Middle frontal gyrus (tissue), 1 donor: ENCODE measurements around the gene SSR3.
"Not testable (repeated sequence)": the region's sequence is repeated elsewhere in the genome, so short reads cannot be mapped to it uniquely, and the experiment has no call there.

Experiments used
- DNase-seq: peaks from one replicate; pipeline ENCODE4 v3.0.0-alpha.2; 2015; ENCODE audit warnings: low spot score; ENCODE audit errors: extremely low spot score

Gene SSR3

DNA sequence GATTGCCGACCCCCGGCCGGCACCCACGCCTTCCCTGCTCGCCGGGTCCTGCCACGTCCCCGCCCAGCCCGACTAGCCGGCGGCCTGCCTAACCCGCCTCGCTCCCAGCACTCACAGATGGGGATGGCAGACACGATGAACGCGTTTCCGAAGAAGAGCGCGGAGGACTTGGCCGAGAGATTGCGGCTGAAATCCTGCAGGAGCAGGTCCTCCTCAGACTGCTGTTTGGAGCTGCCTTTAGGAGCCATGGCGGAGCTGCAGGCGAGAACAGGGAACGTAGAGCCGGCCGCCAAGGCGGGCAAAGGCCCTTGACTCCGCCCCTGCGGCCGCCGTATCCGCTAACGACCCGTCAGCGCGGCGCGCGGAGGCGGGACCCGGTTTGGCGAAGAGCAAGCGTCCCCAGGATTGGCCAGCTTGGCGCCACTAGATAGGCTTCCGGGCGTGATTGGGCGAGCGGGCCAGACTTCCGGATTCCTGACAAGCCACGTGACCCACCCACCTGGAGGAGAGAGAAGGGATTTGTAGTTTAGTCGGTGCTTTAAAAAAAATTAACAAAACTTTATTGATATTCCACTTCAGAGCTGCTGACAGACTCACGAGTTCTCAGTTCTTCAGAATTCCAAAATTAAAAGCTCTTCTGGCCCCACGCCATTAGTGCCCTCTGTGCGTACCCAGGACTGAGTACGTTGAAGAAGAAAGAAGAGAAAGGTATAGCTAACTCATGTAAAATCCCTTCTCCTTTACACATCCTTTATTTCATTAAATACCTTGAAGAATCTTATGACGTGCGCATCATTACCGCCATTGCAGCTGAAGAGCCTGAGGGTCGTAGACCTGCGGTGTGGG is at the start of gene SSR3:
SSR3 (minus strand) TSS at position 276 of the 846 bp plus-strand sequence; CDS start at position 248, 28 bp downstream.
- peak; percentile 99 for DNase-seq

DNA sequence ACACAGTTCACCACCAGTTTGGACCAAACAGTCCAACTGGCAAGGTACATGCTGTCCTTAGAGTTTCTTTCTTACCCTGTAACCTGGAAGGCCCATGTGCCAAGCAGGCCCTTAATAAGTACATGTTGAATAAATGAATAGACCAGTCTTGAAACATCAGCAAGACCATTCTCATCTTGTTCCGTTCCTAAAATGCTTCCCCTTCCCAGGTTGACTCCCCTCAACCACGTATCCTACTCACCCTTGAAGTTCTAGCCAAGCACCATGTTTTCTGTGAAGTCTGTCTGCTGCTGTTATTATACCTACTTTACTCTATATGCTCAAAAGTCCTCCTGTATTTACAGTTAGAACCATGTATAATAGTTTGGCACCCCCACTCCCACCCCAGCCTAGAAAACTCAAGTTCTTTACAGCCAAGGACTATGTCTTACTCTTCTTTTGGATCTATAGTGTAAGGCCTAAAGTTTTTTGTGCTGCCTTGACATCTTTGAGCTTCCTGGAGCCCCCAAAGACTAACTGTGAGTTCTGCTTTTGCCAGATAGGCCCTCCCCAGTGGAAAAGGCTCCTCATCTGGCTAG is 49.2 kb upstream of the SSR3 start:
- DNase-seq: no peak

DNA sequence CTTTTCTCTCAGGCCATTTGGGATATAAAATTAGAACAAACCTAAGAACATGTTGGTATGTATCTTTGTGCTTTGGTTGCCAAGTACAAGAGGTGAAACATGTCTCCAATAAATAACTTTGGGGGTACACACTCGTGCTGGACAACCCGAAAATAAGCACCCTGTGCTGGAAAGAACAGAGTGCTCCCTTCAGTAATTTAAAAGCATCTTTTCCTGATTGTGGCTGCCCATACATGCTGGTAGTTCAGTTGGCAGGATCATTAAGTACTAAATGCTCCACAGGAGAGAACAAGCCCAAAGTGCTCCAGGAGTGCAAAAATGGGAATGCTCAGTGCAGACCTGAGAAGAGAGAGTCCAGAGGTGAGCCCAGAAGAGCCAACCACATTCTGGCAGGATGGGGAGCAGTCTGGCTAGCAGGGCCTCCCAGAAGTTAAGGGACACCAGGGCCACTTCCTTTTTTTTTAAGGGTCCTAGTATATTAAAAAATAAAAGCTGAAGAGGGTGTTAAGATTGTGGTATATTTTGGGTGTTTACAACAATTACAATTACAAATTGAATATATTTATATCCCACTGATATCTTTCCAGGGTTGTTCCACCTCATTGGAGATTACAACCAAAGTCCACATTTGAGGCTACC is 48.6 kb upstream of the SSR3 start:
- no peak for DNase-seq

DNA sequence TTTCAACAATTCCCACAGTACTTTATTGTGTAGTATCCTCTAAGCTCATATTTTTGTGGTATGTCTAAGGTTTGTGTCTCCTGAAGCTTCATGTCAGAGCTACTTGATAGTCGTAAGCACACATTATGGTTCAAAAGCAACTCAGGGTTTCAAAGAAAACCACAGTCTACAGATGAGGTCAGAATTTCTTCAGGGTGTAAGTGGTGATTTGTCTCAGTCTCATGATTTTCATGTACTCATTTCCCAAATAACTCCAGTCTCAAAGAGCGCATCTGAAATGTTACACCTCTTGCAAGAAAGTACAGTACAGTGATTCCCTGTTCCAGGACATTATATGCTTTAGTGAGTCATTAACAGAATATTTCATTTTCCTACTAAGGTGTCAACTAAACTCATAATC is 47.5 kb upstream of the SSR3 start:
- no peak for DNase-seq

DNA sequence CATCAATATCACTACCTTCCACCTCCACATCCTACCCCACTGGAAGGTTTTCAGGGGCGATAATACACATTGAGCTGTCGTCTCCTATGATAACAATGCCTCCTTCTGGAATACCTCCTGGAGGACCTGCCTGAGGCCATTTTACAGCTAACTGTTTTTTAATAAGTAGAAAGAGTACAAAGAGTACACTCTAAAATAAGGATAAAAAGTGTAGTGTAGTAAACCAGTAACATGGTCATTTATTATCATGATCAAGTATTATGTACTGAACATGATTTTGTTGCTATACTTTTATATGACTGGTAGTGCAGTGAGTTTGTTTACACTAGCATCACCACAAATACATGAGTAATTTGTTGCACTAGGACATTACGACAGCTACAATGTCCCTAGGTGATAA is 46.6 kb upstream of the SSR3 start:
- no peak for DNase-seq

DNA sequence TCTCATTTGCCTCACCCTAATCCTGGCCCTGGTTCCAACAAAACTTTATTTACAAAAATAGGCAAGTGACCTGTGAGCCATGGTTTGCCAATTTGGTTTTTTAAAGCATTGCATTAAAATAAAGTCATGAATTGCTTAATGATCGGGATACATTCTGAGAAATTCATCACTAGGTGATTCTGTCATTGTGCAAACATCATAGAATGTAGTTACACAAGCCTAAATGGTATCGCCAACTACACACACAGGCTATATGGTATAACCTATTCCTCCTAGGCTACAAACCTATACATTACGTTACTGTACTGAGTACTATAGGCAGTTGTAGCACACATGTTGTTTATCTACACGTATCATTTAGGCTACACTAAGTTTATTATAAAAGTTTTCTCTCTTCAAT is 45.9 kb upstream of the SSR3 start:
- no peak for DNase-seq

DNA sequence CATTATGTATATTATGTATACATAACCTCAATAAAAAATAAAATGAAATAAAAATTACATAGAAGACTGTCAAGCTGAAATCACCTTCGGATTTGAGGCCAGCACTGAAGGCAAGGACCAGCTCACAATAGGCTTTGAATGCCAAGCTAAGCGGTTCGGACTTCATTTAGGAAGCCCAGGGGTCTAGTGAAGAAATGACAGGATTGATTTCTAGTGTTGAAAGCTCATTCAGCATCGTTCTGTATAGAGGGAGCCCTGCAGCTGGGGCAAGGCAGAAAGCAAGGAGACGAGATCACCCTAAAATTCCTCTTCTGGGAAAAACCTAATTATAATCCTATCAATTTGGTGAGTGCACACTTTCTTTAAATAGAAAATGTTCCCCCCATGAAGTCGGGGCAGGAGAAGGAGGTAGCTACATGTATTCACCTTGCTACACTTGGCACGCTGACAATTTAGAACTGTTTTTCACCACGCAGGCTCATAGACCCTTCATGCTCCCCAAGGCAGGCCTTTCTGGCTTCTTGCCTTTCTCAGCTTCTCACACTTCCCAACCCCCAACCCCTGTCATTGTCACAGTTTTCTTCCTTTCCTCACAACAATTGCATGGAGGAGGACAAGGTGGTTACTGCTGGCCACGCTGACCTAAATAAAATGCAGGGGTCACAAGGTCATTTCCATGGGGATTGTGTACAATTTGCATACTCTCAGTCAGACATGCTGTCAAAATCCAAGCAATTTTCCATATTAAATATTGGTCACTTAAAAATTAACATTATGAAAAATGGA is 44.4 kb upstream of the SSR3 start:
- DNase-seq: no peak

DNA sequence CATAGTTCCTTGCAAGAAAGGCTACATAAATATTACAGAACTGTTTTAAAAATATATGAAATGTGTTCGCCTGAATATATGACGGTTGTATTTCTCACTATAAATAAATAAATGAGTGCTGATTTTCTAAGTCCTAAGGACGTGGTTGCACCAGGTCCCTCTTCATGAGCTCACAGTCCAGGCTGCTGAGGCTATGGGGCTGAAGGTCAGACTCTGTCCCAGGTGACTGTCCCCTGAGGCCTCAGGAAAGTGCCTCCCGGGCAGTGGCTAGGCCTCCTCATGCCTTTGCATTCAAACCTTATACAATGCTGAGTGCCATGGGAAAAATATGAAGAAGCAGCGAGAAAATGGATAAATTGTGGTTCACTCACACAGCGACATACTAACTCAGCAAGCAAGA is 43.5 kb upstream of the SSR3 start:
- DNase-seq: no peak

DNA sequence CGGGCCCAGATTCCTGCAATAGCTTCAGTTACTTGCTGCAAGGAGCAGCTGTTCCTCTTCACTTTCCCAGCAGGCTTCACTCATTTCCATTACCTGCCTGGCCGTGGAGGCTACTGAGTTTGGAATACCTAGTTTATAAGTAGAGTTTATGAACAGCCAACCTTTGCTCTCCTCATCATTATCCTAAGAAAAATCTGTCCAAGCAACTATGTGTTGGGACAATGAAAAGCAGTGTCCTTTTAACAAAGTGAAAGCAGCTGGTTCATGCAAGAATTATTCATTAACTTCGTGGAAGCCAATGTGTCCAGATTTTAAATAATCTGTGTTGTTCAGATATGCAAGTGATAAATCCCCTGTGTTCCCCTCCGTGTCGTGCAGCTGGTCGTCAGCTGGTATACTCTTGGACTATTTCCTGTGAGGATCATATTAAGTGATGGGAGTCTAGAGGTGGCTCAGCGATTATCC is 39.3 kb upstream of the SSR3 start:
- DNase-seq: no peak

DNA sequence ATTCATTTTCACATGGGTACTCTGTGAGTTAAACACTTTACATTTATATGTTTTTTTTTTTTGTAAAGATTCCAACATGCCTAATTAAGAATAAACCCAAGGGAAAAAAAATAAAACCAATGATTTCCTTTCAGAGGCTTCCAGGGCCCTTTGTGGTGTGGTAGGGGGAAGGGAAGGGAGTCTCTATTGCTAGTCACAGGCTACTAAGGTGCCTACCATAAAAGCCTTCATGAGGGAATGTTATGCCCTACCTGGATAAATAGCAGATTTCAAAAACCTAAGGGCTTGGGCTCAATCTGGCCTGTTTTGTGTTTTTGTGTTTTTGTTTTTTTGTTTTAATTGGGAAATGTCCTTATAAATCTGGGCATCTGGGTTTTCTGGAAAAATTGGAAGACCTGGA is 38.9 kb upstream of the SSR3 start:
- no peak for DNase-seq

DNA sequence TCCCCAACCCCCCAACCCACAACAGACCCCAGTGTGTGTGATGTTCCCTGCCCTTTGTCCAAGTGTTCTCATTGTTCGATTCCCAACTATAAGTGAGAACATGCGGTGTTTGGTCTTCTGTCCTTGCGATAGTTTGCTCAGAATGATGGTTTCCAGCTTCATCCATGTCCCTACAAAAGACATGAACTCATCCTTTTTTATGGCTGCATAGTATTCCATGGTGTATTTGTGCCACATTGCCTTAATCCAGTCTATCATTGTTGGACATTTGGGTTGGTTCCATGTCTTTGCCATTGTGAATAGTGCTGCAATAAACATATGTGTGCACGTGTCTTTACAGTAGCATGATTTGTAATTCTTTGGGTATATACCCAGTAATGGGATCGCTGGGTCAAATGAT is 34.9 kb upstream of the SSR3 start:
- DNase-seq: not testable (repeated sequence)

DNA sequence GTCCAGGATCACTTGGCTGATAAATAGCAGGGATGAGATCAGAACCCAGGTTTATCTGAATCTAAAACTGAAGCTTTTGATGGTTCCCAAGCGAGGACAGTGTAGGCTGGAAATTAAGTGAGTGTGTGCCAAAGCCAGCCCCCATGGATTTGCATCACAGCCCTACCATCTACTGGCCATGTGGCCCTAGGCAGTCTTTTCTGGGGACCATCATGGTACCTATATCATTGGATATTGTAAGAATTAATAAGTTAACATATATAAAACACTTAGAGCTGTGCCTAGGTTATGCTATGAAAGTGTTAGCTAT is 32.8 kb upstream of the SSR3 start:
- DNase-seq: no peak

DNA sequence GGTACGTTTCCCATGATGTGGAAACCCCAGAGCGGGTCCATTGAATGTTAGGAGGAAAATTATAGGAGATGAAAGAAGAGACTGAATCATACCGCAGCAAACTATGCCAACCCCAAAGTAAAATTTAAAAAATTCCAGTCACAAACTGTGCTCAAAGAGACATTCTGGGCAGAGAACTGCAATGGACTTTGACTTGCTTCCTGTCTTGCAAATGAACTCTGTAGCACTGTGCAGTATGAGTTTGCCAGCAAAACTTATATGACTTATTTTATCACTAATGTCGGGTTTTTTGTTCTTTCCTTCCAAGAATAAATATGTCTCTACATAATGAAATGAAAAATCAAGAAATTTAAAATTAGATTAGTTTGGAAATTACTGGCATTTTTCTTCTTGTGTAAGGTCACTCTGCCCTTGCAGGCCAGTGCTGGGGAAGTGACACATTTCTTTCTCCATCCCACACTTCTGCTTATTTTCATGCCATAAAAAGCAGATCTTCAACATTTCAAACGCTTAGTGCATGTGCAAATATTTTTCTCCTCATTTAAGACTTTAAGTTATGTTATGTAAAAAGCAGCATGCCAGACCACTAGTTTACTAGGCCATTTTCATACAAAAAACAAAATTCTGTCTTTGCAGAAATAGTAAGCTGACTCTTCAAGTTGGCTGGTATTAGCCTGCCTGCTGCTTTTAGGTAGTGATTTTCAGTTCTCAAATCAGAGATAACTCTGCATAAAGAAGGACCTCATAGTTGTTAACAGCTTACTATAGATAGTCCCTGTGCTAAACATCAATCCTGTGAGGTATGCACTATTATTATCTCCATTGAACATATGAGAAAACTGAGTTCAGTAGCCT is 32.2 kb upstream of the SSR3 start:
- DNase-seq: no peak

DNA sequence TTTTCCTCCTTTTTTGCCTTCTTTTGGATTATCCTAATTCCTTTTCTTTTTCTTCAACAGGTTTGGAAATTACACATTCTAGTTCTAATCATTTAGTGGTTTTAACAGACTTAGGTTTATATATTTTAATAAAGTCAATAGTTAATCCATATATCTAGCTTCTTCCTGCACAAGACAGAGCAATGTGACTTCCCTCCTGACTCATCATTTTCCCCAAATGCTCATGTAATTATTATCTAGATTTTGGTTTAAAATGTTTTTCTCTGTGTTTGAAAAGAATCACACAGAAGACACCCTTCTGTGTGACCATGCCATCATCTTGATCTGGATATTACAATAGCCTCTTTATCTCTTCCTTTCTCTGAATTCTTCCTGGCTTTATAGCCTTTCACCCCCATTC is 28.6 kb upstream of the SSR3 start:
- no peak for DNase-seq

DNA sequence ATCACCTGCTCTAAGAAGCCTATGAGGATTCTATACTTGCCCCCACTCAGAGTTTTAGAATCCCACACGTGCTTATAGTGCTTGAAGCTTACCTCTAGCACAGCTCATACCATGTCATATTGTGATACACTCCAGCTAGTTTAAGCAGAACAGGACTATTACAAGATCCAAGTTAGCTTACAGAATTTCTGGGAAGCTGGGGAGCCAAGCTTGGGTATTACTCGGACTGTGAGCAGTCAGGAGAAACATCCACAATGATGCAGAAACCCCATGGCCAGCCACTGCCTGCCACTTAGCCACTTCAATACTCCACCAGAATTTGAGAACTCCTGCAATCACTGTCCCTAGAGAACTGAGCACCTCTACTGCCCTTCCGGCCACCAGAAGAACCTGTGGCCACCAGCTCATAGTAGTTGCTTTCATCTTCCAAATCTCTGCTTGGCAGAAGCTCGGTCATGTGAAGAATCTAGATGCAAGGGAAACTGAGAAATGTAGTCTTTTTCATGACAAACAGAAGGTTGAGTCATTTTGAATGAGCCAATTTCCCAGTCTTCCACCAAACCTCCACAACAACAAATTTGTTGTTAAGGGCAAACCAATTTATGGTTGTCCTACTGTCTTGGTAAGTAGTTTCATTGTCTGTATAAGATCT is 27.7 kb upstream of the SSR3 start:
- no peak for DNase-seq

DNA sequence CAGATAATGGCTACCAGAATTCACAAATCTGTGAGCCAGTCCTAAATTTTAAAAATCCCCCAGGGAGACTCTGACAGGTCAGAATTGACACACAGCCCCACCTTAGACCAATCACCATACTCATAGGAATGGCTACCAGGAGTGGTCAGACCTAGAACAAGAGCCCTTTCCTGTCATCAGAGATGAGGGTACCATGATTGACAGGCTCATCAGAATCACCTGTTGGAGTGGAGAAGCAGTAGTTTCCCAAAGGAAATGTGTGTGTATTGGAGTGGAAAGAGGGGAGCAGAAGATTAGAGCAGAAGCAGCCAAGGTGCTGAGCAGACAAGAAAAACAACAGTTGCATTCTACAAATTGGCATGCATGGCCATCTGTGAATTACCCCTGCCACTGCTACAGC is 27.0 kb upstream of the SSR3 start:
- DNase-seq: no peak

DNA sequence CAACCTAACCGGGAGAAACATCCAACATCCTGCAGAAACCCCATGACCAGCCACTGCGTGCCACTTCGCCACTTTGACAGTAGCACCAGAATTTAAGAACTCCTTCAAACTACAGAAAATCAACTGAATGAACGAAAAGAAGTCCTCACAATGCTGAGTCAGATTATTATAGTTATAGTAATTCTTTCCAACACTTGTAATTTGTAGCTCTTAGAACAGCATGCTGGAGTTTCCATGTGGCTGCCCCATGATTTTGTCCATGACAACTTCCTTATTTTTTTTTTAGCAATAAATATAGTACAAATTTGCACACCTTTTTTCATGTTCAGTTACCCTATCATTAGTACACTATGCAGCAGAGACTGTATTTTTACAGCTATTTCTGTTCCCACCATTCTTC is 26.1 kb upstream of the SSR3 start:
- no peak for DNase-seq

DNA sequence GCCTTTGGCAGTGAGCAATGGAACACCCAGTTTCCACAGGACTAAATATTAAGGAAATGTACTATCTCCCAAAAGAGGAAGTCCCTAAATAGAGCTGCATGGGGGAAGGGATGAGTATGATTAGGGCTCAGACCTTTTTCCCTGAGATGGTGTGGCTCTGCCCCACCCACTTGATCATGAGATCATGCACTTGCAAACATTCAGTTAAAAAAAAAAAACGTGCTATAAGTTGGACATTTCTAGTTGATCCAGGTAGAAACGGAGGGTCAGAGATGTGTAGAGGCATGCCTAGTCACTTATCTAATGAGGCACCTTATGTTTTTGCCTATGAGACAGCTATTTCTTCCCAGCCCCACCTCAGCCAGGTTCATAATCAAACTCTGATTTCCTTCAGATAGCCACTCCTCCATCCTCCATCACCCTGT is 24.5 kb upstream of the SSR3 start:
- no peak for DNase-seq

DNA sequence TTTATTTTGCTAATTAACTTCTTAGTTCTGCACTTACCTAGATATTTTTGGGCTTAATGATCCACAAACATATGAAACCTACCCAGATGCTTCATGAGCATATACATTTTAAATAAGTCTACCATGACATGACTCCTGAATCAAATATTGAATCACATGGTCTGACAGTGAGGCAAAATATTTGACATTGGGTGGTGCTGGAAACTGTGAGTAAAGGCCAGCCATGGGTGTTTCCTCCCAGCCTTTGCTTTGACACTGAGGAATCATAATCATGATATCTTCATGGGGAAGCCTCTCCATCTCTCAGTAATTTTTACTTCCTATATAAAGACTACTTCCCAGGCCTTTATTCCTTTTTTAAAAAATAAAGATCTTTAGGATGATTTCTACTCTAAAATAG is 22.8 kb upstream of the SSR3 start:
- DNase-seq: no peak

DNA sequence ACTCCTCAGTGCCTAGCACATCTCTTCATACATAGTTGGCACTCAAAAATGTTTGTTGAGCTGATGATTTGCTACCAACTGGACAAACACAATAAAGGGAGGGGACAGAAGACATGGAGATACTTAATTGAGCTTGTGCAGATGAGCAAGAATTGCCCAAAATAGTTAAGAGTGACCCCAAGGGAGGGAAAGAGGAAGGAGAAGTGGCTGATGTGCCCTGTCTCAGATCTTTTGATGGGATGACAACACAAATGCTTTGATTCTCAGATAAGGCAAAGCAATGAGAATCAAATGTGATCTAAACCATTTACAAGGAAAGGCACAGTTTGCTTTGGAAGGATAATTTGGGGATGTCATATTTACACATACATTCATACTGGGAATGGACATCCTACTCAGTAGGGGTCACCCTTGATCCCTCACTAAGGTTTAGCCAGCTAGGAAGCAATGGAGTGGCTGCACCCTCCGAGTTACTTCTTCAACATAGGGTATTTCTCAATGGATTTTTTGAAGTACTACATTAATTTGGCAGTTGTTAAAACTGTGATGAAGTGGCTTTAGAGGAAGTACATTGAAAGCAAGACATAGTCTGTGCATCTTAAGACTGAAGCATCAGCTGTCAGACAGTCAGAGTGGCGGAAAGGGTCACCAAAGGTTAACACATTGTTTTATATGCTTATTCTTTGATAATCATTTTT is 21.9 kb upstream of the SSR3 start:
- no peak for DNase-seq
